WERI-Rb-1 (cell line): ENCODE results near the gene TCF12.

Source experiments
- DNase-seq: peaks from one replicate; pipeline ENCODE4 v3.0.0-alpha.2; 2020
- H3K27ac ChIP-seq: fragments of 250-450 bp; sonication (Bioruptor Pico); 2 replicates; pipeline ENCODE4 v1.5.1; 2020; ENCODE audit warnings: mild to moderate bottlenecking, moderate library complexity
- H3K27me3 ChIP-seq: fragments of 250-450 bp; sonication (Bioruptor Pico); 2 replicates; pipeline ENCODE4 v1.5.1; 2021; ENCODE audit warnings: mild to moderate bottlenecking, low read depth, moderate library complexity; ENCODE audit not compliant: insufficient read depth, severe bottlenecking
- H3K36me3 ChIP-seq: fragments of 250-450 bp; sonication (Bioruptor Pico); 2 replicates; pipeline ENCODE4 v1.5.1; 2020; ENCODE audit warnings: mild to moderate bottlenecking, moderate library complexity
- H3K4me3 ChIP-seq: 2 replicates; pipeline ENCODE4 v1.5.1; 2011; ENCODE audit warnings: low read depth, mild to moderate bottlenecking, control low read depth, low read length
- H3K9me3 ChIP-seq: fragments of 250-450 bp; sonication (Bioruptor Pico); 2 replicates; pipeline ENCODE4 v1.5.1; 2021; ENCODE audit warnings: mild to moderate bottlenecking, moderate library complexity; ENCODE audit not compliant: severe bottlenecking
- CTCF ChIP-seq: IDR thresholded peaks from 2 replicates; pipeline ENCODE4 v1.5.1; 2011; ENCODE audit warnings: low read depth, mild to moderate bottlenecking, control low read depth, inconsistent platforms, low read length

Gene TCF12

GRCh38 chr15:57218826-57219576 is 300.6 kb downstream of the TCF12 start:
- no peak for TF ChIP-seq CTCF
- Histone ChIP-seq H3K4me3 (peak overlapping the region; percentile 99), H3K27me3 (no peaks in the 10 kb centered on the region), H3K27ac (peak overlapping the region; percentile 88), H3K9me3 (no peaks in the 10 kb centered on the region), H3K36me3 (no peaks in the 10 kb centered on the region; the same call in 1 of the 2 replicates)
- DNase-seq, result peak; percentile 73

- Histone ChIP-seq H3K27me3 (no peaks in the 10 kb centered on the region), H3K4me3 (peak overlapping the region; percentile 99)
These were observed 301.8 kb downstream of the TCF12 start for GRCh38 chr15:57220205-57220604.

GRCh38 chr15:57221134-57221533 is 302.7 kb downstream of the TCF12 start:
- no peak for DNase-seq
- peak overlapping the region; percentile 88 for H3K27ac ChIP-seq
- peak overlapping the region; percentile 99 for H3K4me3 ChIP-seq
- H3K27me3 ChIP-seq, result no peaks in the 10 kb centered on the region
- H3K36me3 ChIP-seq, result peaks cover 3% of the 10 kb centered on the region
- no peak for TF ChIP-seq CTCF
- no peaks in the 10 kb centered on the region for H3K9me3 ChIP-seq

More at GRCh38 chr15:57220205-57220604, 301.8 kb downstream of the TCF12 start:
- H3K36me3 ChIP-seq, result peaks cover under 1% of the 10 kb centered on the region
- DNase-seq, result no peak
- no peaks in the 10 kb centered on the region for H3K9me3 ChIP-seq
- no peak for TF ChIP-seq CTCF
- peak overlapping the region; percentile 88 for H3K27ac ChIP-seq

GRCh38 chr15:57223345-57223744 is 304.9 kb downstream of the TCF12 start:
- no peak for DNase-seq
- Histone ChIP-seq H3K27ac (no peak overlapping the region), H3K4me3 (peak overlapping the region; percentile 99), H3K9me3 (no peaks in the 10 kb centered on the region), H3K27me3 (no peaks in the 10 kb centered on the region), H3K36me3 (peaks cover 3% of the 10 kb centered on the region)
- no peak for TF ChIP-seq CTCF

- Histone ChIP-seq H3K4me3 (peak overlapping the region; percentile 99; the same call in 1 of the 2 replicates), H3K27ac (no peak overlapping the region)
- no peak for DNase-seq
These were observed 305.4 kb downstream of the TCF12 start for GRCh38 chr15:57223887-57224286.

More at GRCh38 chr15:57223887-57224286, 305.4 kb downstream of the TCF12 start:
- Histone ChIP-seq H3K27me3 (no peaks in the 10 kb centered on the region), H3K9me3 (no peaks in the 10 kb centered on the region), H3K36me3 (peaks cover 3% of the 10 kb centered on the region)
- TF ChIP-seq CTCF, result no peak
